GM23338 (cell line): ENCODE results near the gene ESRRA. TPM values are rescaled to one million over a fixed set of nuclear protein-coding genes. Genes with fewer than 3 reads are reported as not detected.

ENCODE experiments used
- ATAC-seq: fragments of 200-7000 bp; cut with Tn5 transposase; 3 replicates; pipeline ENCODE4 v1.9.1; 2020
- DNase-seq: peaks from one replicate; pipeline ENCODE4 v3.0.0-alpha.2; 2015; ENCODE audit warnings: low spot score
- H2AFZ ChIP-seq: fragments of 200-600 bp; sonication (generic); 2 replicates; pipeline ENCODE4 v1.8.0; 2016; ENCODE audit warnings: antibody characterized with exemption, mild to moderate bottlenecking, moderate library complexity
- H3F3A ChIP-seq: fragments of 200-600 bp; sonication (generic); replicated peaks from 2 replicates; pipeline ENCODE4 v1.8.0; 2017; ENCODE audit warnings: antibody characterized with exemption, mixed run types, low read depth
- H3K27ac ChIP-seq: fragments of 200-600 bp; sonication (generic); 2 replicates; pipeline ENCODE4 v1.6.1; 2016; ENCODE audit warnings: low read depth
- H3K27me3 ChIP-seq: fragments of 200-600 bp; sonication (generic); 2 replicates; pipeline ENCODE4 v1.8.0; 2016; ENCODE audit warnings: mild to moderate bottlenecking, mixed run types, moderate library complexity; ENCODE audit not compliant: insufficient read depth
- H3K36me3 ChIP-seq: fragments of 200-600 bp; sonication (generic); 2 replicates; pipeline ENCODE4 v1.8.0; 2016; ENCODE audit warnings: mild to moderate bottlenecking; ENCODE audit not compliant: insufficient read depth
- H3K4me1 ChIP-seq: fragments of 200-600 bp; sonication (generic); 2 replicates; pipeline ENCODE4 v1.8.0; 2016; ENCODE audit warnings: mild to moderate bottlenecking, moderate library complexity; ENCODE audit not compliant: insufficient read depth
- H3K4me2 ChIP-seq: fragments of 200-600 bp; sonication (generic); 2 replicates; pipeline ENCODE4 v1.7.1; 2017; ENCODE audit warnings: mixed run types
- H3K4me3 ChIP-seq: fragments of 200-600 bp; sonication (generic); 2 replicates; pipeline ENCODE4 v1.6.1; 2016; ENCODE audit warnings: mixed run types
- H3K79me2 ChIP-seq: fragments of 200-600 bp; sonication (generic); replicated peaks from 2 replicates; pipeline ENCODE4 v1.8.0; 2017; ENCODE audit warnings: mild to moderate bottlenecking; ENCODE audit not compliant: insufficient read depth
- H3K9me2 ChIP-seq: fragments of 200-600 bp; sonication (generic); 2 replicates; pipeline ENCODE4 v1.8.0; 2017; ENCODE audit not compliant: insufficient read depth
- H4K20me1 ChIP-seq: fragments of 200-600 bp; sonication (generic); replicated peaks from 2 replicates; pipeline ENCODE4 v1.8.0; 2017; ENCODE audit warnings: mild to moderate bottlenecking; ENCODE audit not compliant: insufficient read depth
- H3K27ac Mint-ChIP-seq: 2 replicates; pipeline ENCODE4 v1.8.0; 2020; ENCODE audit warnings: inconsistent platforms, mild to moderate bottlenecking, moderate library complexity, mixed read lengths
- H3K27me3 Mint-ChIP-seq: 3 replicates; pipeline ENCODE4 v1.8.0; 2022; ENCODE audit warnings: low read depth, mild to moderate bottlenecking, moderate library complexity, mixed read lengths, inconsistent platforms; ENCODE audit not compliant: insufficient read depth, poor library complexity
- H3K36me3 Mint-ChIP-seq: 3 replicates; pipeline ENCODE4 v1.8.0; 2021; ENCODE audit warnings: low read depth, mild to moderate bottlenecking, inconsistent platforms, moderate library complexity, mixed read lengths
- H3K4me1 Mint-ChIP-seq: 3 replicates; pipeline ENCODE4 v1.8.0; 2020; ENCODE audit warnings: mild to moderate bottlenecking, inconsistent platforms, mixed read lengths
- H3K4me3 Mint-ChIP-seq: 3 replicates; pipeline ENCODE4 v1.8.0; 2021; ENCODE audit warnings: moderate library complexity, mild to moderate bottlenecking, inconsistent platforms, mixed read lengths
- H3K9me3 Mint-ChIP-seq: 3 replicates; pipeline ENCODE4 v1.8.0; 2020; ENCODE audit warnings: moderate library complexity, mild to moderate bottlenecking, inconsistent platforms, mixed read lengths
- CREB1 ChIP-seq: fragments of 250-450 bp; sonication (Bioruptor Pico); IDR thresholded peaks from 2 replicates; pipeline ENCODE4 v1.5.0; 2020; ENCODE audit warnings: low read depth, mild to moderate bottlenecking, moderate library complexity
- CTCF ChIP-seq, 2 experiments: fragments of 200-600 bp in 1 of 2; sonication (generic) in 1 of 2; conservative IDR thresholded peaks; 2 replicates each; pipeline versions ENCODE4 v1.5.1 to v1.6.1; 2016 to 2017; ENCODE audit warnings: antibody characterized with exemption in 2 of 2, low read depth in 2 of 2, mild to moderate bottlenecking in 2 of 2, moderate library complexity in 1 of 2
- ETS1 ChIP-seq: IDR thresholded peaks from 2 replicates; pipeline ENCODE4 v1.6.1; 2016; ENCODE audit warnings: antibody characterized with exemption
- EZH2 ChIP-seq: fragments of 200-600 bp; sonication (generic); IDR thresholded peaks from one replicate; pipeline ENCODE4 v1.8.0; 2017; ENCODE audit warnings: antibody characterized with exemption, mild to moderate bottlenecking, low read depth; ENCODE audit not compliant: unreplicated experiment
- EZH2phosphoT487 ChIP-seq: fragments of 200-600 bp; sonication (generic); IDR thresholded peaks from one replicate; pipeline ENCODE4 v1.8.1; 2018; ENCODE audit warnings: antibody characterized with exemption; ENCODE audit not compliant: unreplicated experiment
- JUNB ChIP-seq: IDR thresholded peaks from one replicate; pipeline ENCODE4 v1.6.1; 2016; ENCODE audit warnings: antibody characterized with exemption; ENCODE audit not compliant: unreplicated experiment
- NANOG ChIP-seq: IDR thresholded peaks from 2 replicates; pipeline ENCODE4 v1.6.1; 2016; ENCODE audit warnings: antibody characterized with exemption, borderline replicate concordance
- POLR2AphosphoS5 ChIP-seq: IDR thresholded peaks from 2 replicates; pipeline ENCODE4 v1.6.1; 2016; ENCODE audit warnings: antibody characterized with exemption, low read depth
- REST ChIP-seq: IDR thresholded peaks from one replicate; pipeline ENCODE4 v1.6.1; 2018; ENCODE audit warnings: antibody characterized with exemption; ENCODE audit not compliant: unreplicated experiment
- STAT1 ChIP-seq: IDR thresholded peaks from one replicate; pipeline ENCODE4 v1.6.1; 2016; ENCODE audit warnings: antibody characterized with exemption; ENCODE audit not compliant: unreplicated experiment
- ZNF114 ChIP-seq: fragments of 250-450 bp; sonication (Bioruptor Pico); IDR thresholded peaks from 2 replicates; pipeline ENCODE4 v1.5.0; 2020; ENCODE audit warnings: mild to moderate bottlenecking, moderate library complexity
- ZNF331 ChIP-seq: fragments of 250-450 bp; sonication (Bioruptor Pico); IDR thresholded peaks from 2 replicates; pipeline ENCODE4 v1.5.0; 2020; ENCODE audit warnings: low read depth, mild to moderate bottlenecking, moderate library complexity
- ZNF462 ChIP-seq: fragments of 250-450 bp; sonication (Bioruptor Pico); IDR thresholded peaks from 2 replicates; pipeline ENCODE4 v1.5.0; 2020; ENCODE audit warnings: mild to moderate bottlenecking, moderate library complexity
- polyA plus RNA-seq: library from polyadenylated mRNA; unstranded; fragments of >200 nt; fragmentation: Nextera tagmentation; extraction: Ambion mirVana; gene quantifications from 2 replicates; pipeline ENCODE4 v1.2.1, GENCODE V29; 2016
- total RNA-seq: library from RNA; depleted of rRNA; stranded (reverse); fragments of >200 nt; shearing (Covaris generic); gene quantifications from 2 replicates; pipeline ENCODE4 v1.2.3, GENCODE V29; 2014

Gene ESRRA
- total and polyA plus RNA-seq, 2 experiments from 2014 or later, result 13.7 to 55.1 TPM

GRCh38 chr11:64357904-64358535 is 52.7 kb downstream of the ESRRA start:
- Histone ChIP-seq H2AFZ (no peak overlapping the region), H3K36me3 (no peaks in the 10 kb centered on the region), H3F3A (0 out of 2 replicates have a peak, but pooled peaks cover 13% of the 10 kb centered on the region), H4K20me1 (no peaks in the 10 kb centered on the region), H3K4me1 (peaks cover 17% of the 10 kb centered on the region; the same call in 1 of the 2 replicates), H3K4me2 (peak overlapping the region; percentile 91), H3K79me2 (no peaks in the 10 kb centered on the region), H3K4me3 (peak overlapping the region; percentile 86; the same call in 1 of the 2 replicates), H3K27me3 (peaks cover 14% of the 10 kb centered on the region; the same call in 1 of the 2 replicates), H3K9me2 (no peaks in the 10 kb centered on the region), H3K27ac (no peak overlapping the region)
- Mint-ChIP-seq H3K36me3 (peaks cover 10% of the 10 kb centered on the region), H3K27me3 (peaks cover 18% of the 10 kb centered on the region), H3K4me1 (peaks cover 29% of the 10 kb centered on the region), H3K27ac (no peak overlapping the region), H3K4me3 (peak overlapping the region; percentile 50; the same call in 2 of the 3 replicates), H3K9me3 (no peaks in the 10 kb centered on the region)
- TF ChIP-seq ZNF331 (no peak), NANOG (no peak), STAT1 (no peak), CREB1 (no peak), EZH2 (no peak), ETS1 (no peak), REST (no peak), EZH2phosphoT487 (no peak), POLR2AphosphoS5 (no peak), ZNF462 (no peak), ZNF114 (CRISPR knock-in tag) (no peak), JUNB (no peak), CTCF (conservative IDR thresholded peaks at IDR 0.05; ENCODE audit: low read depth in 2 of 2) (no peak)
- DNase-seq, result no peak
- ATAC-seq, result no peak
